Retinal pigment epithelial cell (primary cell): ENCODE data around the gene OR2V1.

Experiments used
- DNase-seq: peaks from one replicate; pipeline ENCODE4 v3.0.0-alpha.2; 2010; ENCODE audit warnings: low read depth
- H3K4me3 ChIP-seq: 2 replicates; pipeline ENCODE4 v1.5.1; 2011; ENCODE audit warnings: mild to moderate bottlenecking, low read length, control low read depth, moderate library complexity
- CTCF ChIP-seq: conservative IDR thresholded peaks from 2 replicates; pipeline ENCODE4 v1.5.1; 2011; ENCODE audit warnings: low read depth, low read length, control low read depth, inconsistent platforms

Gene OR2V1

GRCh38 chr5:181145133-181145532, 14.2 kb upstream of the OR2V1 start:
- no peak overlapping the region for H3K4me3 ChIP-seq

GRCh38 chr5:181142054-181142453, 11.1 kb upstream of the OR2V1 start:
- H3K4me3 ChIP-seq = no peak overlapping the region
- TF ChIP-seq CTCF = no peak
- no peak for DNase-seq

More at GRCh38 chr5:181145133-181145532, 14.2 kb upstream of the OR2V1 start:
- DNase-seq = no peak
- TF ChIP-seq CTCF = no peak

- no peak for TF ChIP-seq CTCF
- H3K4me3 ChIP-seq = no peak overlapping the region
These were observed 9.8 kb upstream of the OR2V1 start for GRCh38 chr5:181140766-181141165.

GRCh38 chr5:181138258-181138657, 7.3 kb upstream of the OR2V1 start:
- H3K4me3 ChIP-seq = no peak overlapping the region
- DNase-seq = no peak
- no peak for TF ChIP-seq CTCF

More at GRCh38 chr5:181140766-181141165, 9.8 kb upstream of the OR2V1 start:
- no peak for DNase-seq

GRCh38 chr5:181136361-181136955, 5.5 kb upstream of the OR2V1 start:
- no peak for DNase-seq
- no peak overlapping the region for H3K4me3 ChIP-seq
- no peak for TF ChIP-seq CTCF

- no peak for DNase-seq
- TF ChIP-seq CTCF = no peak
- H3K4me3 ChIP-seq = no peak overlapping the region
These were observed 3.3 kb upstream of the OR2V1 start for GRCh38 chr5:181134259-181134658.

- TF ChIP-seq CTCF = no peak
- no peak overlapping the region for H3K4me3 ChIP-seq
- no peak for DNase-seq
These were observed 2.8 kb upstream of the OR2V1 start for GRCh38 chr5:181133610-181134231.
